Transverse colon (tissue), 4 donors: ENCODE results near the gene EPM2A. TPM values are rescaled to one million over a fixed set of nuclear protein-coding genes. Genes with fewer than 3 reads are reported as not detected.
"Not testable (repeated sequence)": the region's sequence is repeated elsewhere in the genome, so short reads cannot be mapped to it uniquely, and the experiment has no call there.

Experiments used
- DNase-seq: peaks from one replicate; pipeline ENCODE4 v3.0.0-alpha.2; 2019
- H3K27ac ChIP-seq, 4 donors: fragments of 200-600 bp; sonication (generic); 2 replicates each; pipeline ENCODE4 v1.5.1; 2016 to 2018; ENCODE audit warnings: inconsistent platforms in 4 of 4
- H3K27me3 ChIP-seq: fragments of 200-600 bp; sonication (generic); 2 replicates; pipeline ENCODE4 v1.5.1; 2017; ENCODE audit warnings: inconsistent platforms
- H3K36me3 ChIP-seq, 4 donors: fragments of 200-600 bp; sonication (generic); 2 replicates each; pipeline ENCODE4 v1.5.1; 2017 to 2019; ENCODE audit warnings: inconsistent platforms in 4 of 4
- H3K4me1 ChIP-seq, 4 donors: fragments of 200-600 bp; sonication (generic); 2 replicates each; pipeline ENCODE4 v1.5.1; 2017 to 2020; ENCODE audit warnings: inconsistent platforms in 4 of 4
- H3K4me3 ChIP-seq, 4 donors: fragments of 200-600 bp; sonication (generic); 1 replicate in 1 of 4; 2 replicates in 3 of 4; pipeline versions ENCODE4 v1.5.1 to v1.6.1; 2017 to 2019; ENCODE audit warnings: inconsistent platforms in 4 of 4
- H3K9me3 ChIP-seq, 2 donors: fragments of 200-600 bp; sonication (generic); 2 replicates each; pipeline ENCODE4 v1.5.1; 2017 to 2019; ENCODE audit warnings: inconsistent platforms in 2 of 2
- CTCF ChIP-seq, 5 experiments: fragments of 200-600 bp in 3 of 5; fragments of 450-650 bp in 2 of 5; sonication (generic) in 3 of 5; IDR thresholded peaks; 1 replicate in 2 of 5; 2 replicates in 3 of 5; pipeline ENCODE4 v1.5.1; 2016 to 2017; ENCODE audit warnings: antibody characterized with exemption in 5 of 5, inconsistent platforms in 3 of 5, mild to moderate bottlenecking in 2 of 5, moderate library complexity in 1 of 5
- EP300 ChIP-seq: sonication (generic); formaldehyde crosslinking; IDR thresholded peaks from one replicate; pipeline ENCODE4 v1.6.1; 2017; ENCODE audit warnings: antibody characterized with exemption, low read depth
- POLR2A ChIP-seq: fragments of 450-650 bp; IDR thresholded peaks from one replicate; pipeline ENCODE4 v1.6.1; 2016; ENCODE audit warnings: antibody characterized with exemption, mild to moderate bottlenecking, moderate library complexity
- POLR2AphosphoS5 ChIP-seq, 3 donors: sonication (generic); formaldehyde crosslinking; IDR thresholded peaks; one replicate each; pipeline ENCODE4 v1.6.1; 2016; ENCODE audit warnings: antibody characterized with exemption in 3 of 3
- WGBS, 2 donors: methylation state at CpG; one replicate each; pipeline ENCODE4 v1.1.5; 2018; ENCODE audit warnings: low coverage in 1 of 2; 5-methylcytosine and 5-hydroxymethylcytosine counted together
- in situ Hi-C, 4 donors: fragments of 200-750 bp; cut with MboI; loops; one replicate each; pipeline versions ENCODE4 v1.15.0 to v1.15.1; 2017; ENCODE audit warnings: low sequenced_read_pairs in 3 of 4, low pct_ligation_motif_present in 1 of 4, low pct_unique_long_range_greater_than_20kb in 1 of 4
- intact Hi-C: fragments of 100-400 bp; cut with DNase I; formaldehyde crosslinking; loops from one replicate; pipeline ENCODE4 v1.15.1; 2023; ENCODE audit warnings: low total_unique reads
- total RNA-seq, 4 donors: library from RNA; depleted of rRNA; stranded (reverse); fragments of >200 nt; gene quantifications; one replicate each; pipeline ENCODE4 v1.1.0, GENCODE V29; 2016

Gene EPM2A
- total RNA-seq, 4 donors from 2014 or later = 10.5 to 33.6 (median 11.8) TPM

GRCh38 chr6:145699462-145699861 is 35.9 kb downstream of the EPM2A start:
- H3K4me1 ChIP-seq = no peaks in the 10 kb centered on the region
- H3K27ac ChIP-seq = no peak overlapping the region
- intact Hi-C loops (no loop called here), in situ Hi-C loops (no loop called here)
- no peaks in the 10 kb centered on the region for H3K9me3 ChIP-seq
- TF ChIP-seq POLR2AphosphoS5 (IDR thresholded peaks at IDR 0.05) (no peak), EP300 (no peak), CTCF (IDR thresholded peaks at IDR 0.05) (no peak), POLR2A (no peak)
- H3K4me3 ChIP-seq = no peak overlapping the region
- no peak for DNase-seq
- H3K27me3 ChIP-seq = no peaks in the 10 kb centered on the region
- H3K36me3 ChIP-seq = no peaks in the 10 kb centered on the region

- DNase-seq, H3K4me3 ChIP-seq, H3K9me3 ChIP-seq, H3K36me3 ChIP-seq, H3K27ac ChIP-seq, in situ Hi-C loops, H3K4me1 ChIP-seq, intact Hi-C loops, H3K27me3 ChIP-seq: not testable (repeated sequence)
- WGBS, 2 donors = 96 to 100% methylated on average over 2 to 12 of the region's 12 CpGs
These were observed 37.9 kb downstream of the EPM2A start for GRCh38 chr6:145697401-145697800.

- no peaks in the 10 kb centered on the region for H3K4me1 ChIP-seq
- WGBS, 2 donors = 87 to 91% methylated on average over 4 of the region's 4 CpGs
These were observed 41.1 kb downstream of the EPM2A start for GRCh38 chr6:145694083-145694737.

GRCh38 chr6:145690969-145691368 is 44.4 kb downstream of the EPM2A start:
- H3K27ac ChIP-seq = no peak overlapping the region
- H3K4me1 ChIP-seq = no peaks in the 10 kb centered on the region
- in situ Hi-C loops (no loop called here), intact Hi-C loops (no loop called here)
- peaks cover 0 to 7% of the 10 kb centered on the region in 2 donors for H3K9me3 ChIP-seq
- TF ChIP-seq EP300 (no peak), CTCF (IDR thresholded peaks at IDR 0.05) (no peak), POLR2A (no peak), POLR2AphosphoS5 (IDR thresholded peaks at IDR 0.05) (no peak)
- no peak overlapping the region for H3K4me3 ChIP-seq
- H3K36me3 ChIP-seq = no peaks in the 10 kb centered on the region
- no peak for DNase-seq
- 88 to 92% methylated on average over 2 of the region's 2 CpGs for WGBS, 2 donors
- no peaks in the 10 kb centered on the region for H3K27me3 ChIP-seq

More at GRCh38 chr6:145694083-145694737, 41.1 kb downstream of the EPM2A start:
- Histone ChIP-seq H3K27ac (no peak overlapping the region), H3K9me3 (peaks cover 0 to 7% of the 10 kb centered on the region in 2 donors), H3K36me3 (no peaks in the 10 kb centered on the region), H3K27me3 (no peaks in the 10 kb centered on the region), H3K4me3 (no peak overlapping the region)
- DNase-seq = no peak
- in situ Hi-C loops = no loop called here
- TF ChIP-seq EP300 (no peak), CTCF (IDR thresholded peaks at IDR 0.05) (no peak), POLR2A (no peak), POLR2AphosphoS5 (IDR thresholded peaks at IDR 0.05) (no peak)
- intact Hi-C loops = no loop called here

GRCh38 chr6:145689529-145689928 is 45.8 kb downstream of the EPM2A start:
- H3K27ac ChIP-seq = no peak overlapping the region
- H3K4me3 ChIP-seq = no peak overlapping the region
- H3K4me1 ChIP-seq = no peaks in the 10 kb centered on the region
- in situ Hi-C loops (no loop called here), intact Hi-C loops (no loop called here)
- TF ChIP-seq POLR2AphosphoS5 (IDR thresholded peaks at IDR 0.05) (no peak), POLR2A (no peak), CTCF (IDR thresholded peaks at IDR 0.05) (no peak), EP300 (no peak)
- WGBS, 2 donors = 60 to 98% methylated on average over 1 to 2 of the region's 2 CpGs
- H3K9me3 ChIP-seq = peaks cover 0 to 7% of the 10 kb centered on the region in 2 donors
- no peaks in the 10 kb centered on the region for H3K27me3 ChIP-seq
- no peaks in the 10 kb centered on the region for H3K36me3 ChIP-seq
- DNase-seq = no peak
